PC-3 (cell line): ENCODE results near the gene HAP1.

Experiments
- EZH2 ChIP-seq: fragments of 300-600 bp; sonication (generic); IDR thresholded peaks from one replicate; pipeline ENCODE4 v1.6.1; 2017; ENCODE audit warnings: antibody characterized with exemption, mild to moderate bottlenecking, low read length; ENCODE audit not compliant: unreplicated experiment
- TF ChIP-seq, protein P1 (sequence below): fragments of 300-600 bp; sonication (generic); conservative IDR thresholded peaks from 2 replicates; pipeline ENCODE4 v1.5.1; 2017; ENCODE audit warnings: antibody characterized with exemption, low read depth, mild to moderate bottlenecking, low read length

- TF ChIP-seq, protein P1, sequence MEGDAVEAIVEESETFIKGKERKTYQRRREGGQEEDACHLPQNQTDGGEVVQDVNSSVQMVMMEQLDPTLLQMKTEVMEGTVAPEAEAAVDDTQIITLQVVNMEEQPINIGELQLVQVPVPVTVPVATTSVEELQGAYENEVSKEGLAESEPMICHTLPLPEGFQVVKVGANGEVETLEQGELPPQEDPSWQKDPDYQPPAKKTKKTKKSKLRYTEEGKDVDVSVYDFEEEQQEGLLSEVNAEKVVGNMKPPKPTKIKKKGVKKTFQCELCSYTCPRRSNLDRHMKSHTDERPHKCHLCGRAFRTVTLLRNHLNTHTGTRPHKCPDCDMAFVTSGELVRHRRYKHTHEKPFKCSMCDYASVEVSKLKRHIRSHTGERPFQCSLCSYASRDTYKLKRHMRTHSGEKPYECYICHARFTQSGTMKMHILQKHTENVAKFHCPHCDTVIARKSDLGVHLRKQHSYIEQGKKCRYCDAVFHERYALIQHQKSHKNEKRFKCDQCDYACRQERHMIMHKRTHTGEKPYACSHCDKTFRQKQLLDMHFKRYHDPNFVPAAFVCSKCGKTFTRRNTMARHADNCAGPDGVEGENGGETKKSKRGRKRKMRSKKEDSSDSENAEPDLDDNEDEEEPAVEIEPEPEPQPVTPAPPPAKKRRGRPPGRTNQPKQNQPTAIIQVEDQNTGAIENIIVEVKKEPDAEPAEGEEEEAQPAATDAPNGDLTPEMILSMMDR = no peak
- no peak for TF ChIP-seq EZH2
Observed at GRCh38 chr17:41692722-41693521, 41.5 kb downstream of the HAP1 start.
